K562 (cell line): Measurements from ENCODE around the gene DCST1. TPM values are rescaled to one million over a fixed set of nuclear protein-coding genes. Genes with fewer than 3 reads are reported as not detected.

Experiments
- CHD1 ChIP-seq: fragments of 200-600 bp; sonication (generic); IDR thresholded peaks from one replicate; pipeline ENCODE4 v1.6.1; 2012; ENCODE audit warnings: mild to moderate bottlenecking, moderate library complexity, low read length, inconsistent platforms
- COPS2 ChIP-seq: fragments of 450-650 bp; conservative IDR thresholded peaks from 2 replicates; pipeline ENCODE4 v1.6.1; 2016; ENCODE audit warnings: mild to moderate bottlenecking, moderate library complexity
- ESRRA ChIP-seq: fragments of 450-650 bp; IDR thresholded peaks from 2 replicates; pipeline ENCODE4 v1.6.1; 2014; ENCODE audit warnings: low read depth, mild to moderate bottlenecking, moderate library complexity, borderline replicate concordance
- FIP1L1 ChIP-seq: fragments of 200-400 bp; formaldehyde crosslinking; IDR thresholded peaks from 2 replicates; pipeline ENCODE4 v1.6.1; 2018; ENCODE audit warnings: mild to moderate bottlenecking, low read depth, low read length; ENCODE audit not compliant: poor library complexity, severe bottlenecking
- NFRKB ChIP-seq: fragments of 450-650 bp; IDR thresholded peaks from 2 replicates; pipeline ENCODE4 v1.6.1; 2016; ENCODE audit warnings: low read depth
- YY1 ChIP-seq, 3 experiments: IDR thresholded peaks; 2 replicates each; pipeline ENCODE4 v1.6.1; 2011; ENCODE audit warnings: low read length in 2 of 3, mild to moderate bottlenecking in 2 of 3, moderate library complexity in 2 of 3, borderline replicate concordance in 1 of 3, control low read depth in 1 of 3, low read depth in 1 of 3; ENCODE audit not compliant: insufficient read depth in 3 of 3, insufficient replicate concordance in 2 of 3, control insufficient read depth in 1 of 3, insufficient read length in 1 of 3; ENCODE audit errors: extremely low read depth in 1 of 3
- ZNF695 ChIP-seq: fragments of 450-650 bp; formaldehyde crosslinking; IDR thresholded peaks from 2 replicates; pipeline ENCODE4 v1.4.0; 2020; ENCODE audit warnings: mild to moderate bottlenecking, moderate library complexity
- ZNF764 ChIP-seq: fragments of 250-450 bp; sonication (Bioruptor Pico); IDR thresholded peaks from 2 replicates; pipeline ENCODE4 v1.4.0; 2020; ENCODE audit warnings: low read depth, mild to moderate bottlenecking, moderate library complexity
- polyA plus RNA-seq, 8 experiments: library from polyadenylated mRNA; depleted of rRNA in 4 of 8; stranded (reverse) in 5 of 8; unstranded in 3 of 8; fragments of >200 nt; fragmentation: Nextera tagmentation in 2 of 8; fragmentation: Illumina TruSeq in 1 of 8; extraction: Ambion mirVana in 2 of 8; extraction: Trizol in 1 of 8; gene quantifications; 2 replicates each; pipeline versions ENCODE4 v1.2.1 to v1.2.3, GENCODE V29; 2011 to 2014; ENCODE audit warnings: inconsistent platforms in 1 of 8, missing spikeins in 1 of 8
- total RNA-seq, 7 experiments: library from RNA; depleted of rRNA in 6 of 7; stranded (reverse); fragments of >200 nt in 6 of 7; fragmentation: Illumina TruSeq in 2 of 7; extraction: Trizol in 2 of 7; gene quantifications; 2 replicates each; pipeline versions ENCODE4 v1.2.1 to v1.2.3, GENCODE V29; 2011 to 2021; ENCODE audit warnings: low replicate concordance in 1 of 7
- TF ChIP-seq, protein P1 (sequence below): fragments of 200-600 bp; sonication (generic); IDR thresholded peaks from one replicate; pipeline ENCODE4 v1.6.1; 2012; ENCODE audit warnings: mild to moderate bottlenecking, low read depth, low read length, inconsistent platforms
- TF ChIP-seq, protein P2 (sequence below): sonication (generic); formaldehyde crosslinking; IDR thresholded peaks from 2 replicates; pipeline ENCODE4 v1.8.1; 2023; ENCODE audit warnings: mild to moderate bottlenecking, missing genetic modification reagents

Gene DCST1
- total and polyA plus RNA-seq, 9 of the 15 experiments (the other 6 are each of a cell fraction or from before 2014, with no cell fraction given): not detected

DNA sequence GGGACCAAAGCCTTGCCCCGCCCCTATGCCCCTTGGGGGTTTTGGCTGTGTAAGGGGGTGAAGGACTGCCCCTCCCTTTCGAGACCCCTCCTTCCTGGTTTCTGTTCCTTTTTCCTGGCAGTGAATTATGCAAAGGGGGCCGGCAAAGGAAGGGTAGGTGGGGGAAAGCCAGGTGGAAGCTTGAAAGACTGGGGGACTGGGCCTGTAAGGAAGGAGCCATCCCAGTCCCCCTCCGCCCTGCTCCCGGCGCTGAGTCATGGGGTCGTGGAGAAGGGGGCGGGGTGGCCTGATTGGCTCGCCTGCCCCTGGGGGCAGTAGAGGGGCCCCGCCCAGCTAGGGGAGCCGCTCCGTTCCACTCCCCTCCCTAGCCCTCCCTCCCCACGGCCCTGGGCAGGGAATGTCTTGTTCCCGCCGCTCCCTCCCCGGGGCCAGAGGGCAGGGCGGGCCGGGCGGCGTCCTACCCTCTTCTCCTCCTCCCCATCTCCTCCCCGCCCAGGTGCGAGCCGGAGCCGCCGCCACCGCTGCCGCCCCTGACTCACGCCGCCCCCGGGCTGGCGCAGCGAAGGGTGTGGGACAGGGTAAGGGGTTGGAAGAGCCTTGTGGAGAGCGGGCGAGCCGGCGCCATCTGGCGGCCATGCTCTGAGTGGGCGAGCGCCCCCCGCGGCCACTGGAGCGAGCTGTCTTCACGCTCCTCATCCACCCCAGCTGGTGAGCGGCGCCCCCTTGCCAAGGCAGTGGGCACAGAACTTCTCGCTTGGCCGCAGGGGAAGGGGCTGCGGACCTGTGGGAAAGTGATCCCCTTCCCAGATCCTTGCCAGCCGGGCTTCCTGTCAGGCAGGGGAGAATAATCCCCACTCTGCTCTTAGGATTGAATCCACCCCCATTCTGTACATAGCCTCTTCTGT lies 16.3 kb upstream of the DCST1 start (continued):
- TF ChIP-seq, protein P1, sequence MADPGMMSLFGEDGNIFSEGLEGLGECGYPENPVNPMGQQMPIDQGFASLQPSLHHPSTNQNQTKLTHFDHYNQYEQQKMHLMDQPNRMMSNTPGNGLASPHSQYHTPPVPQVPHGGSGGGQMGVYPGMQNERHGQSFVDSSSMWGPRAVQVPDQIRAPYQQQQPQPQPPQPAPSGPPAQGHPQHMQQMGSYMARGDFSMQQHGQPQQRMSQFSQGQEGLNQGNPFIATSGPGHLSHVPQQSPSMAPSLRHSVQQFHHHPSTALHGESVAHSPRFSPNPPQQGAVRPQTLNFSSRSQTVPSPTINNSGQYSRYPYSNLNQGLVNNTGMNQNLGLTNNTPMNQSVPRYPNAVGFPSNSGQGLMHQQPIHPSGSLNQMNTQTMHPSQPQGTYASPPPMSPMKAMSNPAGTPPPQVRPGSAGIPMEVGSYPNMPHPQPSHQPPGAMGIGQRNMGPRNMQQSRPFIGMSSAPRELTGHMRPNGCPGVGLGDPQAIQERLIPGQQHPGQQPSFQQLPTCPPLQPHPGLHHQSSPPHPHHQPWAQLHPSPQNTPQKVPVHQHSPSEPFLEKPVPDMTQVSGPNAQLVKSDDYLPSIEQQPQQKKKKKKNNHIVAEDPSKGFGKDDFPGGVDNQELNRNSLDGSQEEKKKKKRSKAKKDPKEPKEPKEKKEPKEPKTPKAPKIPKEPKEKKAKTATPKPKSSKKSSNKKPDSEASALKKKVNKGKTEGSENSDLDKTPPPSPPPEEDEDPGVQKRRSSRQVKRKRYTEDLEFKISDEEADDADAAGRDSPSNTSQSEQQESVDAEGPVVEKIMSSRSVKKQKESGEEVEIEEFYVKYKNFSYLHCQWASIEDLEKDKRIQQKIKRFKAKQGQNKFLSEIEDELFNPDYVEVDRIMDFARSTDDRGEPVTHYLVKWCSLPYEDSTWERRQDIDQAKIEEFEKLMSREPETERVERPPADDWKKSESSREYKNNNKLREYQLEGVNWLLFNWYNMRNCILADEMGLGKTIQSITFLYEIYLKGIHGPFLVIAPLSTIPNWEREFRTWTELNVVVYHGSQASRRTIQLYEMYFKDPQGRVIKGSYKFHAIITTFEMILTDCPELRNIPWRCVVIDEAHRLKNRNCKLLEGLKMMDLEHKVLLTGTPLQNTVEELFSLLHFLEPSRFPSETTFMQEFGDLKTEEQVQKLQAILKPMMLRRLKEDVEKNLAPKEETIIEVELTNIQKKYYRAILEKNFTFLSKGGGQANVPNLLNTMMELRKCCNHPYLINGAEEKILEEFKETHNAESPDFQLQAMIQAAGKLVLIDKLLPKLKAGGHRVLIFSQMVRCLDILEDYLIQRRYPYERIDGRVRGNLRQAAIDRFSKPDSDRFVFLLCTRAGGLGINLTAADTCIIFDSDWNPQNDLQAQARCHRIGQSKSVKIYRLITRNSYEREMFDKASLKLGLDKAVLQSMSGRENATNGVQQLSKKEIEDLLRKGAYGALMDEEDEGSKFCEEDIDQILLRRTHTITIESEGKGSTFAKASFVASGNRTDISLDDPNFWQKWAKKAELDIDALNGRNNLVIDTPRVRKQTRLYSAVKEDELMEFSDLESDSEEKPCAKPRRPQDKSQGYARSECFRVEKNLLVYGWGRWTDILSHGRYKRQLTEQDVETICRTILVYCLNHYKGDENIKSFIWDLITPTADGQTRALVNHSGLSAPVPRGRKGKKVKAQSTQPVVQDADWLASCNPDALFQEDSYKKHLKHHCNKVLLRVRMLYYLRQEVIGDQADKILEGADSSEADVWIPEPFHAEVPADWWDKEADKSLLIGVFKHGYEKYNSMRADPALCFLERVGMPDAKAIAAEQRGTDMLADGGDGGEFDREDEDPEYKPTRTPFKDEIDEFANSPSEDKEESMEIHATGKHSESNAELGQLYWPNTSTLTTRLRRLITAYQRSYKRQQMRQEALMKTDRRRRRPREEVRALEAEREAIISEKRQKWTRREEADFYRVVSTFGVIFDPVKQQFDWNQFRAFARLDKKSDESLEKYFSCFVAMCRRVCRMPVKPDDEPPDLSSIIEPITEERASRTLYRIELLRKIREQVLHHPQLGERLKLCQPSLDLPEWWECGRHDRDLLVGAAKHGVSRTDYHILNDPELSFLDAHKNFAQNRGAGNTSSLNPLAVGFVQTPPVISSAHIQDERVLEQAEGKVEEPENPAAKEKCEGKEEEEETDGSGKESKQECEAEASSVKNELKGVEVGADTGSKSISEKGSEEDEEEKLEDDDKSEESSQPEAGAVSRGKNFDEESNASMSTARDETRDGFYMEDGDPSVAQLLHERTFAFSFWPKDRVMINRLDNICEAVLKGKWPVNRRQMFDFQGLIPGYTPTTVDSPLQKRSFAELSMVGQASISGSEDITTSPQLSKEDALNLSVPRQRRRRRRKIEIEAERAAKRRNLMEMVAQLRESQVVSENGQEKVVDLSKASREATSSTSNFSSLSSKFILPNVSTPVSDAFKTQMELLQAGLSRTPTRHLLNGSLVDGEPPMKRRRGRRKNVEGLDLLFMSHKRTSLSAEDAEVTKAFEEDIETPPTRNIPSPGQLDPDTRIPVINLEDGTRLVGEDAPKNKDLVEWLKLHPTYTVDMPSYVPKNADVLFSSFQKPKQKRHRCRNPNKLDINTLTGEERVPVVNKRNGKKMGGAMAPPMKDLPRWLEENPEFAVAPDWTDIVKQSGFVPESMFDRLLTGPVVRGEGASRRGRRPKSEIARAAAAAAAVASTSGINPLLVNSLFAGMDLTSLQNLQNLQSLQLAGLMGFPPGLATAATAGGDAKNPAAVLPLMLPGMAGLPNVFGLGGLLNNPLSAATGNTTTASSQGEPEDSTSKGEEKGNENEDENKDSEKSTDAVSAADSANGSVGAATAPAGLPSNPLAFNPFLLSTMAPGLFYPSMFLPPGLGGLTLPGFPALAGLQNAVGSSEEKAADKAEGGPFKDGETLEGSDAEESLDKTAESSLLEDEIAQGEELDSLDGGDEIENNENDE: no peak
- TF ChIP-seq COPS2 (no peak), CHD1 (no peak), ZNF695 (CRISPR knock-in tag) (no peak), NFRKB (no peak), ZNF764 (no peak), YY1 (IDR thresholded peaks at IDR 0.05; ENCODE audit: borderline replicate concordance in 1 of 3, control insufficient read depth in 1 of 3, extremely low read depth in 1 of 3, insufficient read depth in 3 of 3, insufficient read length in 1 of 3, insufficient replicate concordance in 2 of 3, low read depth in 1 of 3, low read length in 2 of 3) (peak in 2 of 3 experiments; percentile 74 to 81), FIP1L1 (peak; percentile 99), ESRRA (peak; percentile 64; the same call in 1 of the 2 replicates)
- TF ChIP-seq, protein P2, sequence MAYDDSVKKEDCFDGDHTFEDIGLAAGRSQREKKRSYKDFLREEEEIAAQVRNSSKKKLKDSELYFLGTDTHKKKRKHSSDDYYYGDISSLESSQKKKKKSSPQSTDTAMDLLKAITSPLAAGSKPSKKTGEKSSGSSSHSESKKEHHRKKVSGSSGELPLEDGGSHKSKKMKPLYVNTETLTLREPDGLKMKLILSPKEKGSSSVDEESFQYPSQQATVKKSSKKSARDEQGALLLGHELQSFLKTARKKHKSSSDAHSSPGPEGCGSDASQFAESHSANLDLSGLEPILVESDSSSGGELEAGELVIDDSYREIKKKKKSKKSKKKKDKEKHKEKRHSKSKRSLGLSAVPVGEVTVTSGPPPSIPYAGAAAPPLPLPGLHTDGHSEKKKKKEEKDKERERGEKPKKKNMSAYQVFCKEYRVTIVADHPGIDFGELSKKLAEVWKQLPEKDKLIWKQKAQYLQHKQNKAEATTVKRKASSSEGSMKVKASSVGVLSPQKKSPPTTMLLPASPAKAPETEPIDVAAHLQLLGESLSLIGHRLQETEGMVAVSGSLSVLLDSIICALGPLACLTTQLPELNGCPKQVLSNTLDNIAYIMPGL (CRISPR knock-in tag): peak; percentile 91; the same call in 1 of the 2 replicates
